Left kidney (tissue), 2 donors: Measurements from ENCODE around the gene KCTD5. TPM values are rescaled to one million over a fixed set of nuclear protein-coding genes. Genes with fewer than 3 reads are reported as not detected.
"Not testable (repeated sequence)": the region's sequence is repeated elsewhere in the genome, so short reads cannot be mapped to it uniquely, and the experiment has no call there.

Experiments used
- DNase-seq: peaks from one replicate; pipeline ENCODE4 v3.0.0-alpha.2; 2013
- polyA plus RNA-seq: library from polyadenylated mRNA; unstranded; fragments of 120-200 nt; gene quantifications from one replicate; pipeline ENCODE4 v1.2.1, GENCODE V29; 2013; ENCODE audit not compliant: insufficient read length

KCTD5 gene
- polyA plus RNA-seq, 1 donor = 22.2 TPM

GRCh38 chr16:2721634-2722173 is 39.4 kb downstream of the KCTD5 start:
- not testable (repeated sequence) for DNase-seq

DNA sequence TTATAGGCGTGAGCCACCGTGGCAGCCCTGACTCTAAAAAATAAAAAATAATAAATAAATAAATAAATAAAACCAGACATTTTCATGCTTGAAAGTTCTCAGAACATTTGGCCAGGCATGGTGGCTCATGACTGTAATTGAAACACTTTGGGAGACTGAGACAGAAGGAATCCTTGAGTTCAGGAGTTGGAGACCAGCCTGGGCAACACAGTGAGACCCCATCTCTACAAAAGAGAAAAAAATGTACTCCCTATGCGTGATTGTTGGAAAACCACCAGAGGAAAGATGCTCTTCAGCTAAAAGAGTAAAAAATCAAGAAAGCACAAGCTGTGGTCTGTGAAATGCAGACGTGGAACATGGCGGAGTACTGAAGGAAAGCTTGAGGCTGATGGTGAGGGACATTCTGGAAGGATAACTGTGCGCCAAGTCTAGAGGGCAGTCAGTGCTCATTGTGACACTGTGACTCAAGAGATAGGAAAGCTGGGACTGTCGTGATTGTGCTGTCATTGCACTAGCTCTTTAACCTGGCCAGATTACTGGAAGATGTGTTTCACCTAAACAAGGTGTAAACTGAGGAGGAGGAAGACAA is 41.9 kb downstream of the KCTD5 start:
- no peak for DNase-seq

DNA sequence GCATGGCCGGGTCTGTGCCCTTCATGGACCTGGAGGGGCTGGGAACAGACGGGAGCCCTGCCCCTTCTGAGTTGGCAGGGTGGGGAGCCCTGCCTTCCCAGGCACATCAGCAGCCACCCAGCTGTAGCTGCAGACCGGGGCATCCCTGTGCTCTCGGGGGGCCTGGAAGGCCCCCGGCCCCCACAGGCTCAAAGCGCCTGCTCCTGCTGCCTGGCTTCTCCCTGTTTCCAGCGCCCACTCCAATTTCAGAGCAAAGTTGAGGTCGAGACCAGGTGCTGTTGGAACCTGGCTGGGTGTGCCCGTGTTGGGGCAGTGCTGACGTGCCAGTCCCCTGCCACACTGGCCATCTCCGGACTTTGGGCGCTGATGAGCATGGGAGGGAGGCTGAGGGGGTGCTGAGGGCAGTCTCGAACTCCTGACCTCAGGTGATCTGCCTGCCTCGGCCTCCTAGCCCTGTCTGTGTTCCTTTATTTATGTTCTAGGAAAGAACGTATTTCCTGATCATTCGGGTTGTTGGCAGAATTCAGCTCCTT is 42.6 kb downstream of the KCTD5 start:
- no peak for DNase-seq

- DNase-seq = no peak
Measured at GRCh38 chr16:2726923-2727322, 44.6 kb downstream of the KCTD5 start.

- DNase-seq = no peak
Measured at GRCh38 chr16:2728034-2728433, 45.7 kb downstream of the KCTD5 start.

DNA sequence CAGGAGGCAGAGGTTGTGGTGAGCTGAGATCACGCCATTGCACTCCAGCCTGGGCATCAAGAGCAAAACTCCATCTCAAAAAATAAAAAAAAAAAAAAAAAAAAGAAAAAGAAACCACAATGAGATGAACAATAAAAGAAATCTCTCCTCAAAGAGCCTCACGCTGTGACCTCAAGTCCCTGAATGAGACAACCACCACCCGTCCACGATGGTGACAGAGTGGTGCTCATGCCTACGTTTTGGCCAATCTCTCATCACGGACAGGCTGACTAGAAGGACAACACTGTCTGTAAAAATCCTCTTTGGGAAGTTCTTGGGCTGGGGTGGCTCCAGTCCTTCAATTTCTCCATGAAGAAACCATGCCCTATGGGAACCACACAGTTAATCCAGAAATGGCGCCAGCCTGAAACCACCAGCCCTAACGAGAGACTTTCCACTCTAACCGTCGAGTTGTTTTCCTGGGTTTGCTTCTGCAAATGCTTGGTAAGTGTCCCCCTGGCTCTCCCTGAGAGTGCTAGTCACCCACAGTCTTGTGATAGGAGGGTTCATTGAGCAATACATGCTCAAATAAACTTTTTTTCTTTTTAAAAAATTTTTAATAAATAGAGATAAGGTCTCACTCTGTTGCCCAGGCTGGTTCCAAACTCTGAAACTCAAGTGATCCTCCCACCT is 52.7 kb downstream of the KCTD5 start:
- DNase-seq = no peak

GRCh38 chr16:2736476-2737237 is 54.3 kb downstream of the KCTD5 start:
- no peak for DNase-seq

GRCh38 chr16:2737238-2737605 is 54.9 kb downstream of the KCTD5 start:
- DNase-seq = no peak

GRCh38 chr16:2737895-2738418 is 55.6 kb downstream of the KCTD5 start:
- no peak for DNase-seq

DNA sequence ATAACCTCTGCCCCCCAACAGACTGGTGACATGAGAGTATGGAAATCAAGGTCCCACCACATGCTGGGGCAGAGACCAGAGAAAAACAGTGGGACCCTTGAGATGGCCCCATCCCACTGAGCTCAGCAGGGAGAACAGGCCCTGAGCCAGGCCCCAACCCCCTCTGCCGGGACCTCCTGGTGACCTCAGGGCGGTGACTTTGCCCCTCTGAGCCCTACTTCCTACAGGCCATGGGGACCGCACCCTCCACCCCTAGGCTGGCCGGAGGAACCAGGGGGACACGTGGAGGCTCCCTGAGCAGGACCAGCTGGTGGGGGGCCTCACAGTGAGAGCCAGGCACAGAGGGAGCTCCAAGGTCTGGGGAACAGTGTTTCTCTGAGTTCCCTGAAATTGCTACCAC is 56.3 kb downstream of the KCTD5 start:
- no peak for DNase-seq

DNA sequence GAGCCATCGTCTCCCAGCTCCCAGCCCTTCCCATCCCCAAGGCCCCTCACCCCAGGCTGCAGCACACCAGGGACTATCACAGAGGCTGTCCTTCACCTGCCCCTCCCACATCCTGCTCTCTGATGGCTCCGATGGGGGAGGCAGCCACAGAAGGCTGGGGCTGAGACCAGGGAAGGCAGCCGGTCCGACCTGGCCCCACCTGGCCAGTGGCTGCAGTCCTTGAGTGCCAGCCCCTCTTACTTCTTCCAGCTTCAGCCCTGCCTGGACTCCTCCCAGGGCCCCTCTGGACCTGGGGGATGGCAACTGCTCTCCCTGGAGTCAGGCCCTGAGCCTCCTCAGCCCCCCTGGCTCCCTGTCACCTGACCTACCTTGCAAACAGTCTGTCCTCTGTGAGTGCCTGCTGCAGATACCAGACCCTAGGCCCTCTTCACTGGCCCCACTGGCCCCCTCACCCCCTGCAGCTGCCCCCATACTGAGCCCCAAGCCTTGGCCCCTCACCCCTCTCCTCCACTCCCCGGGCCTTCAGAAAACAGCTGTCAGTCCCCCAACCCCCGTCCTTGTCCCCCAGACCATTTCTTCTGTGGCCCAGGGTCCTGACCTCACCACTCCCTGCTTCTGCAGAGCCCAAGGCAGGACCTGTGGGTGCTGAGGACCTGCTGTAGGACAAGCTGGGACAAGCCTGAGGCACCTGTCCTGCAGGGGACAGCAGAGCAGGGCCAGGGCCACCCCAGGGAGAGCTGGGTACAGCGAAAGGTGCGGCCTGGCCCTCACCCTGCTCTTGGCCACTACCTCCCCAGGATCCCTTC is 57.5 kb downstream of the KCTD5 start:
- no peak for DNase-seq

DNA sequence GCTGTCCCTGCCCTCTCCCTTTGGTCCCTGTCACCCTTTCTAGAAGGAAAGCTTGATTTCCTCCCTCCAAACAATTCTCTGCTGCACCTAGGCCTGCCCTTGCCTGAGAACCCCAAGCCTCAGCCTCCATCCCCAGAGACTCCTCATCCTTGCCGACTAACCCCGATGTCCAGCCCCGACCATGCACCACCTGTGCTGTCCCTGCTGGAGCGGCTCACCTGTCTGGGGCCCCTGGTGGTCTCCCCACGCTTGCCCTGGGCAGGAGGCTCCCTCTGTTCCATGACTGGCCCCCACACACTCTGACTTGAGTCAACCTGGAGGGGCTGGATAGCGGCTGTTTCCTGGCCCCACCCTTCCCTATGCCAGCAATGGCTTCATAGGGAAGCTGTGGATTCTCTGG is 58.2 kb downstream of the KCTD5 start:
- no peak for DNase-seq

DNA sequence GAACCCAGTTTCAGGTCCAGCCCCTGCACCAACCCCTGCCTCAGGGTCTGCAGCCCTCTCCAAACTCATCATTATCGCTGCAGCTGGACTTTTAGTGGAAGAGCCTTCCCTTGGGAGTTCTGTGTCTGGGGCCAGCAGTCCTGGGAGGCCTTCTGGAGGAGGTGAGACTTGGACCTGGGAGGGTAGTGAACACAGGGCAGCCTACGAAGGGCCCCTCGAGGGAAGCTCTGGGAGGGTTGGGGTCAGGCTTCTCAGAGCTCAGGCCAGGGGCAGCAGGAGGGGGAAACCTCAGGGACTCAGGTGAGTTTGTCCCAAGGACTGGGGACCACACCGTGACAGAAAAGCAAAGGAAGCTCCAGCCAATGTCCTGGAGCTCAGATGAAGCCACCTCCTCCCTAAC is 58.8 kb downstream of the KCTD5 start:
- no peak for DNase-seq

DNA sequence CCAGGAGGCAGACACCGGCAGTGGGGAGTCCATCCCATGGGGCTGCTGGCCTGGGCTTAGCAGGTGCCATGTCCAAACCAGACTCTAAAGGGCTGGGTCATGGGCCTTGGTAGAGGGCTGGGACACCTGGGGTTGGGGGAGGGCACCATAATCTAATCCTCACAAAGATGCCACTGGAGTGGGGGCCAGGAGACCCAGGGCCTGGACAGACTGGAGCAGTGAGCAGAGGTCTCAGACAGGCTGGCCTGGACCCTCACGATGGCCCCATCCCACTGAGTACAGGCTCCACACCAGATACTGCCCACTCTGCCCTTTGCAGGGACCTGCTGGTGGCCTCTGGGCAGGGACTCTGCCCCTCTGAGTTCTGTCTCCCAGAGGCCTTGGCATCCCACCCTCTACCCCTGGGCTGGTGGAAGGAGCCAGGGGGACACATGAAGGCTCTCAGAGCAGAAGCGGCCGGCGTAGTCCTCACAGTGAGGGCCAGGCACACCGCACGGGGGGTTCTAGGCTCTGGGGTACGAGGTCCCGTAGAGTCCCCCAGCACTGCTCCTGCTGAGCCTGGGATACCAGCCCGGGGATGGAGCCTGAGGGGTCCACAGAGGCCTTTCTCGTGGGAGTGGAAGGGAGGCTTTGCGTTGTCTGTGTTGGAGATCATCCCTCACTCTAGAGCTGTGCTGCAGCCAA is 60.1 kb downstream of the KCTD5 start:
- DNase-seq = no peak

GRCh38 chr16:2743007-2743810 is 60.9 kb downstream of the KCTD5 start:
- DNase-seq = no peak

DNA sequence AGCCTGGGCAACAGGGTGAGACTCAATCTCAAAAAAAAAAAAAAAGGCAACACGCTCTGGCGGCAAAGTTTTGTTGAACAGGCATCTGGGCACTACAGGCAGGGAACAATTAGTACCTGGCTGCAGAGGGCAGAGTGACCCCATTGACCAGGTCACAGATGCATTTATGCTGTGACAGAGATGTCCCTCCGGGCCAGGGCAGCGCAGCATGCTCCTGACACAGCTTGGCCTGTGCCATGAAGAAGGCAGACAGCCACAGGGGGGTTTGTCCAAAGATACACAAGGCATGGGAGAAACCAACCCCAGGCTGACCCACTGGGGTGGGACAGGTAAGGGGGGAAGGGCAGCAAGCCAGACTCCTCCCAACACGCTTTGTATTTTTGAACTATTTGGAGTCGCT is 62.4 kb downstream of the KCTD5 start:
- DNase-seq = no peak

- no peak for DNase-seq
Measured at GRCh38 chr16:2745116-2745890, 63.0 kb downstream of the KCTD5 start.

DNA sequence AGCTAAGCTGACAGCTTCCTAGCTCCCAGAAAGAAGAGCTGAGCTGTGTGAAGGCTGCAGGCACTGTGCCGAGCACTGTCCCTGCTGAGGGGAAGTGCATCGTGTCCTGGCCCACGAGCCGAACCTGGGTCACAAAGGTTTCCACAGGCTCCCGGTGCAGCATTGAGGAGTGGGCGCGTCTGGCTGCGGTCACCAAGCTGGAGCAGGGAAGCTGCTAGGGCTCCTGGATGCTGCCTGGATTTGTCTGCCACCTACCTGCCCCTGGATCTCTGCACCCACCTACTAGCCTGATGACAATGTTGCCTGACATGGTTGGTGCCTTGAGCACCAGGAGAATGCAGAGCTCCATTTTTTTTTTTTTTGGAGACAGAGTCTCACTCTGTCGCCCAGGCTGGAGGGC is 63.6 kb downstream of the KCTD5 start:
- no peak for DNase-seq

DNA sequence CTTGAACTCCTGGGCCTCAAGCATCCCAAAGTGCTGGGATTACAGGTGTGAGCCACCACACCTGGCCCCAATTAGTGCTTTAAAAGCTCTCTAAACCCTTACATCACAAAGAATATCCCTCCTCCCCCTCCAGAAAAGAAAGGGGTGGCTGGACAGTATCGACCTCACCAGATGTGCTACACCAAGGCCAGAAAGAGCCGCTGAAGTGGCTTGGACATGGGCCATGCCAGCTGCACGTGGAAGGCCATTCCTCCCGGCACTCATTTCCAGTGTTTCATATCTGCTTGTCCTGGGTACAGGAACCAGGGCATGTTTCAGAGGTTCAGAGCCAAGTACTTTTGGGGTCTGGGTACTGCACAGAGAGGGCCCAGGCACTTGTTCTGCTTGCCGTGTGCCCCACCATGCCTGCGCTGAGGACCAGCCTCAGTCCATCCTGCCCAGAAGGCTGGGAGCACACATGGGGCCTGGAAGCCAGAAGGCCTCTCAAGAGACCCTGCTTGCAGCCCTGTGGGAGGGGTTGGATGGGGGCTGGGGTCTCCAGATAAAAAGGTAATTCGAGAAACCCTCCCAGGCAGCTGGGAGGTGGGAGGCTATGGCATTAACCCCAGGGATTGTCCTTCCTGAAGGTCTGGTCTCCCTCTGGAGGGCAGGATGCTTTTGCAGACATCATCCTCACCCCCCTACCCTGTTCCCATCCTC is 66.6 kb downstream of the KCTD5 start:
- no peak for DNase-seq
